Measurements from ENCODE around the gene GDNF.

DNA sequence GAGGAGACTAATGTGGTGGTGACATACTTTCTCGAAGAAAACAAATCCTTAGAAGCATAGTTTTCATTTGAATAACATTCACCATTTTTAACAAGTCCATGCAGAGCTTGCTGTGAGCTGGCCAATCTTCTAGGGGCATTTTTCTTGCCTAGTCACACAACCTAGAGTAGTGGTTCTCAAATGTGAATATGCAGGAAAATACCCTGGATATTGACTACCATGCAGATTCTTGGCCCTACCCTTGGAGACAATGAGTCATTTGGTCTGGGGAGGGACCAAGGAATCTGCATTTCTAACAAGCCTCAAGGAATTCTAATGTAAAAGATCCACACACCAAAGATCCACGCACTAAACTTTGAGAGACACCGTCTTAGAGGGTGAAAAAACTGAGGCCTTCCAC is 23.5 kb downstream of the GDNF start:
- TF ChIP-seq, protein P1, sequence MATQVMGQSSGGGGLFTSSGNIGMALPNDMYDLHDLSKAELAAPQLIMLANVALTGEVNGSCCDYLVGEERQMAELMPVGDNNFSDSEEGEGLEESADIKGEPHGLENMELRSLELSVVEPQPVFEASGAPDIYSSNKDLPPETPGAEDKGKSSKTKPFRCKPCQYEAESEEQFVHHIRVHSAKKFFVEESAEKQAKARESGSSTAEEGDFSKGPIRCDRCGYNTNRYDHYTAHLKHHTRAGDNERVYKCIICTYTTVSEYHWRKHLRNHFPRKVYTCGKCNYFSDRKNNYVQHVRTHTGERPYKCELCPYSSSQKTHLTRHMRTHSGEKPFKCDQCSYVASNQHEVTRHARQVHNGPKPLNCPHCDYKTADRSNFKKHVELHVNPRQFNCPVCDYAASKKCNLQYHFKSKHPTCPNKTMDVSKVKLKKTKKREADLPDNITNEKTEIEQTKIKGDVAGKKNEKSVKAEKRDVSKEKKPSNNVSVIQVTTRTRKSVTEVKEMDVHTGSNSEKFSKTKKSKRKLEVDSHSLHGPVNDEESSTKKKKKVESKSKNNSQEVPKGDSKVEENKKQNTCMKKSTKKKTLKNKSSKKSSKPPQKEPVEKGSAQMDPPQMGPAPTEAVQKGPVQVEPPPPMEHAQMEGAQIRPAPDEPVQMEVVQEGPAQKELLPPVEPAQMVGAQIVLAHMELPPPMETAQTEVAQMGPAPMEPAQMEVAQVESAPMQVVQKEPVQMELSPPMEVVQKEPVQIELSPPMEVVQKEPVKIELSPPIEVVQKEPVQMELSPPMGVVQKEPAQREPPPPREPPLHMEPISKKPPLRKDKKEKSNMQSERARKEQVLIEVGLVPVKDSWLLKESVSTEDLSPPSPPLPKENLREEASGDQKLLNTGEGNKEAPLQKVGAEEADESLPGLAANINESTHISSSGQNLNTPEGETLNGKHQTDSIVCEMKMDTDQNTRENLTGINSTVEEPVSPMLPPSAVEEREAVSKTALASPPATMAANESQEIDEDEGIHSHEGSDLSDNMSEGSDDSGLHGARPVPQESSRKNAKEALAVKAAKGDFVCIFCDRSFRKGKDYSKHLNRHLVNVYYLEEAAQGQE (IDR thresholded peaks at IDR 0.05; ENCODE audit: insufficient read depth in 1 of 2, low read depth in 2 of 2, low read length in 2 of 2): no peak
- TF ChIP-seq POLR2AphosphoS5 (IDR thresholded peaks at IDR 0.05; ENCODE audit: low read depth, low read length) (no peak), SIN3A (IDR thresholded peaks at IDR 0.05; ENCODE audit: borderline replicate concordance, insufficient read depth, low read length) (no peak)
